Measurements from ENCODE around the gene GCC2. TPM values are rescaled to one million over a fixed set of nuclear protein-coding genes. Genes with fewer than 3 reads are reported as not detected.
A peak's percentile ranks its signal among the peaks of the same experiment; 100 is the strongest.

Gene GCC2
- total and polyA plus RNA-seq, 2 experiments from 2014 or later = 39.4 to 48.1 TPM

DNA sequence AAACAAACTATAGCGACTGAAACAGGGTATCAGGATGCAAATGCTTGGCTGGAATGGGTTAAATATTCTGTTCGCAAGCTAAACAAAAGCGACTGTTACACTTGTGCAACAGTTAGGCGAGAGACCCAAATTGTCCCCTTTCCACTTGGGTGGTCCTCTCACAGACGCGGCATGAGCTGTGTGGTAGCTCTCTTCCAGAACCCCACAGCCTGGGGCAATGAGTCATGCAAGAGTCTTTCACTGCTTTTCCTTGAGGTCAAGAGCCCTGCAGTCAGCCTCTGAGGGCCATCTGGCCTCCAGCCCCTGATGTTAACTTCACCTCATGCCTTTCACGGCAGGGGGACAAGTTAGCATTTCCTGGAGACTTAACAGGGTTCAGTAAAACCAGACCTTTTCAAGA is 45.5 kb upstream of the GCC2 start:
- no peak for TF ChIP-seq EZH2 (IDR thresholded peaks at IDR 0.05; ENCODE audit: borderline replicate concordance)
- no peak for TF ChIP-seq EZH2phosphoT487 (IDR thresholded peaks at IDR 0.05; ENCODE audit: low read depth, severe bottlenecking, unreplicated experiment)
- TF ChIP-seq, protein P1, sequence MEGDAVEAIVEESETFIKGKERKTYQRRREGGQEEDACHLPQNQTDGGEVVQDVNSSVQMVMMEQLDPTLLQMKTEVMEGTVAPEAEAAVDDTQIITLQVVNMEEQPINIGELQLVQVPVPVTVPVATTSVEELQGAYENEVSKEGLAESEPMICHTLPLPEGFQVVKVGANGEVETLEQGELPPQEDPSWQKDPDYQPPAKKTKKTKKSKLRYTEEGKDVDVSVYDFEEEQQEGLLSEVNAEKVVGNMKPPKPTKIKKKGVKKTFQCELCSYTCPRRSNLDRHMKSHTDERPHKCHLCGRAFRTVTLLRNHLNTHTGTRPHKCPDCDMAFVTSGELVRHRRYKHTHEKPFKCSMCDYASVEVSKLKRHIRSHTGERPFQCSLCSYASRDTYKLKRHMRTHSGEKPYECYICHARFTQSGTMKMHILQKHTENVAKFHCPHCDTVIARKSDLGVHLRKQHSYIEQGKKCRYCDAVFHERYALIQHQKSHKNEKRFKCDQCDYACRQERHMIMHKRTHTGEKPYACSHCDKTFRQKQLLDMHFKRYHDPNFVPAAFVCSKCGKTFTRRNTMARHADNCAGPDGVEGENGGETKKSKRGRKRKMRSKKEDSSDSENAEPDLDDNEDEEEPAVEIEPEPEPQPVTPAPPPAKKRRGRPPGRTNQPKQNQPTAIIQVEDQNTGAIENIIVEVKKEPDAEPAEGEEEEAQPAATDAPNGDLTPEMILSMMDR (IDR thresholded peaks at IDR 0.05; ENCODE audit: poor library complexity) = no peak
- Histone ChIP-seq H3K4me1 (ENCODE audit: insufficient read depth) (peaks cover 7% of the 10 kb centered on the region), H3K79me2 (no peaks in the 10 kb centered on the region), H3K36me3 (replicated peaks; ENCODE audit: insufficient read depth, low read depth) (no peaks in the 10 kb centered on the region), H3K4me3 (no peak overlapping the region), H3K27ac (no peak overlapping the region), H3K9me3 (ENCODE audit: low read depth) (no peaks in the 10 kb centered on the region), H3K4me2 (no peak overlapping the region), H3K27me3 (no peaks in the 10 kb centered on the region), H4K20me1 (ENCODE audit: insufficient read depth, poor library complexity, severe bottlenecking) (no peaks in the 10 kb centered on the region), H3K9me2 (replicated peaks; ENCODE audit: insufficient read depth) (no peaks in the 10 kb centered on the region), H2AFZ (no peak overlapping the region)
- 27% methylated on average over 7 of the region's 7 CpGs for WGBS (ENCODE audit: low lambda C conversion rate, missing lambda C conversion rate)
- DNase-seq (ENCODE audit: low spot score) = peak; percentile 30

DNA sequence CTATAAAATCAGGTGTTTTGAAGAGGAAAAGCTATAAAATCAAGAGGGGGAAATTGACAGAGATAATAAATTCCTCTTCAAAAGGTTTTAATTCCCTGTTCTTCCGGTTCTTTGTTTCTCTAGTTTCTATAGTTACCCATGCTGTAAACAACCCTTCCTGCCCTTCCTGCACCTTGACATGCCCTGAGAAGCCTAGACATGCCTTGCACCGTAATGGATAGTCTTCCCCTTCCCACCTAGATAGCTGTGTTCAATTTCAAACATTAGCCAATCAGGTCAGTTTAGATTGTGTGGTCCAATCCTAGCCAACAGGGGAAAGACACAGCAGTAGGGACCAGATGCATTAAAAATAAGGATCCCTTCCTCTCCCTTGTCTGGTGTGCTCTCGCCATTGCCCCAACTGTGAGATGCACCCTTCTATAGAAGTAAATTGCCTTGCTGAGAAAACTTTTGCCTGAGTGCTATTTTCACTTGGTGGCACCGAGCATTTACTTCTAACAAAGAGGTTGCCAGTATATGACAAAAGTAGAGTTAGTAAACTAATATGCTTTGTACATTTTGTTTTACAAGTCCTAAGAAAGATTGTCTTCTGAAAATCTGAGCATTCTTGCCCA is 44.1 kb upstream of the GCC2 start:
- no peaks in the 10 kb centered on the region for H4K20me1 ChIP-seq (ENCODE audit: insufficient read depth, poor library complexity, severe bottlenecking)
- peaks cover 7% of the 10 kb centered on the region for H3K4me1 ChIP-seq (ENCODE audit: insufficient read depth)
- peak overlapping the region; percentile 53 for H3K27ac ChIP-seq
- H3K27me3 ChIP-seq = no peaks in the 10 kb centered on the region
- H2AFZ ChIP-seq = no peak overlapping the region
- 66% methylated on average over 4 of the region's 4 CpGs for WGBS (ENCODE audit: low lambda C conversion rate, missing lambda C conversion rate)
- DNase-seq (ENCODE audit: low spot score) = no peak
- H3K4me2 ChIP-seq = no peak overlapping the region
- no peaks in the 10 kb centered on the region for H3K36me3 ChIP-seq (replicated peaks; ENCODE audit: insufficient read depth, low read depth)
- H3K9me3 ChIP-seq (ENCODE audit: low read depth) = no peaks in the 10 kb centered on the region
- H3K4me3 ChIP-seq = no peak overlapping the region
- no peaks in the 10 kb centered on the region for H3K79me2 ChIP-seq
- H3K9me2 ChIP-seq (replicated peaks; ENCODE audit: insufficient read depth) = no peaks in the 10 kb centered on the region
- TF ChIP-seq, protein P1 (IDR thresholded peaks at IDR 0.05; ENCODE audit: poor library complexity) = no peak
- TF ChIP-seq EZH2phosphoT487 (IDR thresholded peaks at IDR 0.05; ENCODE audit: low read depth, severe bottlenecking, unreplicated experiment) (no peak), EZH2 (IDR thresholded peaks at IDR 0.05; ENCODE audit: borderline replicate concordance) (no peak)

DNA sequence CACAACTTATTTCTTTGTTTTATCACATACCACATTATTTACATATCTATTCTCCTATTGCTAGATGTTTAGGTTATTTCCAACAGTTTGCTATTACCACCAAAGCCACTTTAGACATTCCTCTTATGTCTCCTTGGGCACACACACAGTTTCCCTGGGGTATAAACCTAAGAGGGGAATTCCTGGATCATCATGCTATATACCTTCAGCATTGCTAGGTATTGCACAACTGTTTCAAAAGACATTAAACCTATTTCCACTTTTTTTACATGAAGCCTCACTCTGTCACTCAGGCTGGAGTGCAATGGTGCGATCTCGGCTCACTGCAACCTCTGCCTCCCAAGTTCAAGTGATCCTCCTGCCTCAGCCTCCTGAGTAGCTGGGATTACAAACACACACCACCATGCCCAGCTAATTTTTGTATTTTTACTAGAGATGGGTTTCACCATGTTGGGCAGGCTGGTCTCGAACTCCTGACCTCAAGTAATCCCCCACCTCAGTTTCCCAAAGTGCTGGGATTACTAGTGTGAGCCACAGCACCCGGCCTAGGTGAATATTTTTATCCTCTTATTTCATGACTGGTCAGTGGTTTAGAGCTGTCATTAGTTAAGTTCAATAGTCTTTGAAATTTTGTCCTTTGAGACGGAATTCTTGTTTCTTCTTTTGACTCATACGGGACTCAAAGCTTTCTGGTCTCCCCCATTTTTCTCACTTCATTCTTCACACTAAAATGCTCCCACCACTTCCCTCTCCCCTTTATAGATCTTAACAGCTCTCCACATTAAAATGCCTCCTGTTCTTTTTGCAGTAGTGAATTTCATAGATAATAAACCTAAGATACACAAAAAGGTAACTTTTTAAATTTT is 40.9 kb upstream of the GCC2 start:
- TF ChIP-seq, protein P1 (IDR thresholded peaks at IDR 0.05; ENCODE audit: poor library complexity) = no peak
- no peak for TF ChIP-seq EZH2phosphoT487 (IDR thresholded peaks at IDR 0.05; ENCODE audit: low read depth, severe bottlenecking, unreplicated experiment)
- no peak for TF ChIP-seq EZH2 (IDR thresholded peaks at IDR 0.05; ENCODE audit: borderline replicate concordance)
- H3K9me2 ChIP-seq (replicated peaks; ENCODE audit: insufficient read depth) = no peaks in the 10 kb centered on the region
- no peak overlapping the region for H3K4me3 ChIP-seq
- H3K9me3 ChIP-seq (ENCODE audit: low read depth) = no peaks in the 10 kb centered on the region
- H3K36me3 ChIP-seq (replicated peaks; ENCODE audit: insufficient read depth, low read depth) = no peaks in the 10 kb centered on the region
- H3K27me3 ChIP-seq = no peaks in the 10 kb centered on the region
- peaks cover 7% of the 10 kb centered on the region for H3K4me1 ChIP-seq (ENCODE audit: insufficient read depth)
- DNase-seq (ENCODE audit: low spot score) = no peak
- no peaks in the 10 kb centered on the region for H4K20me1 ChIP-seq (ENCODE audit: insufficient read depth, poor library complexity, severe bottlenecking)
- no peak overlapping the region for H2AFZ ChIP-seq
- H3K27ac ChIP-seq = no peak overlapping the region
- no peaks in the 10 kb centered on the region for H3K79me2 ChIP-seq
- 92% methylated on average over 6 of the region's 6 CpGs for WGBS (ENCODE audit: low lambda C conversion rate, missing lambda C conversion rate)
- H3K4me2 ChIP-seq = no peak overlapping the region

All from hepatocyte (in vitro differentiated cells).